Keratinocyte (primary cell): ENCODE measurements around the gene CYP4F22. TPM values are rescaled to one million over a fixed set of nuclear protein-coding genes. Genes with fewer than 3 reads are reported as not detected.

Experiments used
- DNase-seq: peaks from one replicate; pipeline ENCODE4 v3.0.0-alpha.2; 2011; ENCODE audit warnings: low read depth, missing footprints, low spot score
- FAIRE-seq: peaks from 2 replicates; lab custom pipeline; 2011; peaks lifted over from hg19 to GRCh38; lab: Jason Lieb, UNC
- H2AFZ ChIP-seq: 2 replicates; pipeline ENCODE4 v1.6.0; 2012; ENCODE audit warnings: low read length, control low read depth, inconsistent platforms; ENCODE audit not compliant: control insufficient read depth
- H3K27ac ChIP-seq: 2 replicates; pipeline ENCODE4 v1.5.1; 2011; ENCODE audit warnings: low read length; ENCODE audit not compliant: control insufficient read depth, insufficient read depth
- H3K27me3 ChIP-seq: 3 replicates; pipeline ENCODE4 v1.6.0; 2011; ENCODE audit warnings: low read length; ENCODE audit not compliant: control insufficient read depth, insufficient read depth; ENCODE audit errors: extremely low read depth
- H3K36me3 ChIP-seq, 2 experiments: 2 replicates in 1 of 2; 3 replicates in 1 of 2; pipeline ENCODE4 v1.5.1; 2011; ENCODE audit warnings: low read length in 2 of 2, mild to moderate bottlenecking in 1 of 2; ENCODE audit not compliant: control insufficient read depth in 2 of 2, insufficient read depth in 2 of 2; ENCODE audit errors: extremely low read depth in 1 of 2
- H3K4me1 ChIP-seq: 3 replicates; pipeline ENCODE4 v1.5.1; 2011; ENCODE audit warnings: low read length; ENCODE audit not compliant: control insufficient read depth, insufficient read depth; ENCODE audit errors: extremely low read depth
- H3K4me2 ChIP-seq: 3 replicates; pipeline ENCODE4 v1.6.0; 2011; ENCODE audit warnings: low read depth, low read length; ENCODE audit not compliant: control insufficient read depth, insufficient read depth; ENCODE audit errors: extremely low read depth
- H3K4me3 ChIP-seq, 3 experiments: fragments of 200-600 bp in 1 of 3; sonication (generic) in 1 of 3; 2 replicates in 2 of 3; 3 replicates in 1 of 3; pipeline ENCODE4 v1.5.1; 2011 to 2016; ENCODE audit warnings: low read length in 3 of 3, mild to moderate bottlenecking in 3 of 3, control low read depth in 2 of 3, inconsistent platforms in 1 of 3, low read depth in 1 of 3, mixed read lengths in 1 of 3, mixed run types in 1 of 3, moderate library complexity in 1 of 3; ENCODE audit not compliant: control insufficient read depth in 2 of 3, insufficient read depth in 2 of 3; ENCODE audit errors: extremely low read depth in 1 of 3
- H3K79me2 ChIP-seq: 2 replicates; pipeline ENCODE4 v1.6.0; 2012; ENCODE audit warnings: low read length; ENCODE audit not compliant: control insufficient read depth, insufficient read depth
- H3K9ac ChIP-seq: 3 replicates; pipeline ENCODE4 v1.6.0; 2011; ENCODE audit warnings: low read length; ENCODE audit not compliant: control insufficient read depth, insufficient read depth; ENCODE audit errors: extremely low read depth
- H3K9me1 ChIP-seq: 3 replicates; pipeline ENCODE4 v1.6.0; 2011; ENCODE audit warnings: low read length; ENCODE audit not compliant: control insufficient read depth, insufficient read depth; ENCODE audit errors: extremely low read depth
- H3K9me3 ChIP-seq: 2 replicates; pipeline ENCODE4 v1.5.1; 2012; ENCODE audit warnings: low read depth, low read length; ENCODE audit not compliant: control insufficient read depth
- H4K20me1 ChIP-seq: 3 replicates; pipeline ENCODE4 v1.6.0; 2011; ENCODE audit warnings: low read length; ENCODE audit not compliant: control insufficient read depth, insufficient read depth; ENCODE audit errors: extremely low read depth
- EZH2 ChIP-seq: IDR thresholded peaks from one replicate; pipeline ENCODE4 v1.6.1; 2012; ENCODE audit warnings: inconsistent platforms, mild to moderate bottlenecking, low read length, moderate library complexity
- dilution Hi-C: fragments of 300-500 bp; cut with MboI; formaldehyde crosslinking; loops from one replicate; pipeline ENCODE4 v1.7.0; 2020; ENCODE audit warnings: low sequenced_read_pairs; ENCODE audit not compliant: extremely low pct_ligation_motif_present
- polyA plus RNA-seq, 5 experiments: library from polyadenylated mRNA; depleted of rRNA in 3 of 5; stranded (reverse) in 3 of 5; stranded (forward) in 1 of 5; unstranded in 1 of 5; fragments of >200 nt; gene quantifications; 1 replicate in 1 of 5; 2 replicates in 3 of 5; 3 replicates in 1 of 5; pipeline versions ENCODE4 v1.2.1 to v1.2.3, GENCODE V29; 2011 to 2012; ENCODE audit warnings: missing spikeins in 2 of 5, low read depth in 1 of 5, low replicate concordance in 1 of 5
- TF ChIP-seq, protein P1 (sequence below), 3 experiments: IDR thresholded peaks in 1 of 3; conservative IDR thresholded peaks in 1 of 3; optimal IDR thresholded peaks in 1 of 3; 2 replicates in 2 of 3; 3 replicates in 1 of 3; pipeline versions ENCODE3 to v1.5.1; 2011; ENCODE audit warnings: low read length in 3 of 3, mild to moderate bottlenecking in 3 of 3, moderate library complexity in 2 of 3, control low read depth in 1 of 3, inconsistent platforms in 1 of 3; ENCODE audit not compliant: insufficient read depth in 2 of 3; ENCODE audit errors: extremely low read depth in 1 of 3

CYP4F22 gene
- polyA plus RNA-seq, 1 donor (not counting 4 experiments of a cell fraction or from before 2014, with no cell fraction given), result 0.43 TPM

DNA sequence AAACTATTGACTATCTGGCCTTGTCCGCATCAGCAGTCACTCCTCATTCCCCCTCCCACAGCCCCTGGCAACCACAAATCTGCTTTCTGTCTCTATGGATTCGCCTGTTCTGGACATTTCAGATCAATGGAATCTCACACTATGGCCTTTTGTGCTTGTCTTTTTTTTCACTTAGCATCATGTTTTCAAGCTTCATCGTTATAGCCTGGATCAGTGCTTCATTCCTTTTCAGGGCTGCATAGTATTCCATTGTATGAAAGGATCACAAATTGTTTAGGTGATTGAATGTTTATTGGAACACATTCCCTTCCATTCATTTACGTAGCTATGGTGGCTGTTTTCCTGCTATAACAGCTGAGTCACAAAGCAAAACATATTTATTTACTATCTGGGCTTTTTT is 21.3 kb upstream of the CYP4F22 start:
- TF ChIP-seq, protein P1, sequence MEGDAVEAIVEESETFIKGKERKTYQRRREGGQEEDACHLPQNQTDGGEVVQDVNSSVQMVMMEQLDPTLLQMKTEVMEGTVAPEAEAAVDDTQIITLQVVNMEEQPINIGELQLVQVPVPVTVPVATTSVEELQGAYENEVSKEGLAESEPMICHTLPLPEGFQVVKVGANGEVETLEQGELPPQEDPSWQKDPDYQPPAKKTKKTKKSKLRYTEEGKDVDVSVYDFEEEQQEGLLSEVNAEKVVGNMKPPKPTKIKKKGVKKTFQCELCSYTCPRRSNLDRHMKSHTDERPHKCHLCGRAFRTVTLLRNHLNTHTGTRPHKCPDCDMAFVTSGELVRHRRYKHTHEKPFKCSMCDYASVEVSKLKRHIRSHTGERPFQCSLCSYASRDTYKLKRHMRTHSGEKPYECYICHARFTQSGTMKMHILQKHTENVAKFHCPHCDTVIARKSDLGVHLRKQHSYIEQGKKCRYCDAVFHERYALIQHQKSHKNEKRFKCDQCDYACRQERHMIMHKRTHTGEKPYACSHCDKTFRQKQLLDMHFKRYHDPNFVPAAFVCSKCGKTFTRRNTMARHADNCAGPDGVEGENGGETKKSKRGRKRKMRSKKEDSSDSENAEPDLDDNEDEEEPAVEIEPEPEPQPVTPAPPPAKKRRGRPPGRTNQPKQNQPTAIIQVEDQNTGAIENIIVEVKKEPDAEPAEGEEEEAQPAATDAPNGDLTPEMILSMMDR (optimal IDR thresholded peaks at IDR 0.05 in 1 of 3, IDR thresholded peaks at IDR 0.05 in 1 of 3, conservative IDR thresholded peaks at IDR 0.05 in 1 of 3; ENCODE audit: extremely low read depth in 1 of 3, insufficient read depth in 2 of 3, low read length in 3 of 3), result no peak
- no peak for TF ChIP-seq EZH2

DNA sequence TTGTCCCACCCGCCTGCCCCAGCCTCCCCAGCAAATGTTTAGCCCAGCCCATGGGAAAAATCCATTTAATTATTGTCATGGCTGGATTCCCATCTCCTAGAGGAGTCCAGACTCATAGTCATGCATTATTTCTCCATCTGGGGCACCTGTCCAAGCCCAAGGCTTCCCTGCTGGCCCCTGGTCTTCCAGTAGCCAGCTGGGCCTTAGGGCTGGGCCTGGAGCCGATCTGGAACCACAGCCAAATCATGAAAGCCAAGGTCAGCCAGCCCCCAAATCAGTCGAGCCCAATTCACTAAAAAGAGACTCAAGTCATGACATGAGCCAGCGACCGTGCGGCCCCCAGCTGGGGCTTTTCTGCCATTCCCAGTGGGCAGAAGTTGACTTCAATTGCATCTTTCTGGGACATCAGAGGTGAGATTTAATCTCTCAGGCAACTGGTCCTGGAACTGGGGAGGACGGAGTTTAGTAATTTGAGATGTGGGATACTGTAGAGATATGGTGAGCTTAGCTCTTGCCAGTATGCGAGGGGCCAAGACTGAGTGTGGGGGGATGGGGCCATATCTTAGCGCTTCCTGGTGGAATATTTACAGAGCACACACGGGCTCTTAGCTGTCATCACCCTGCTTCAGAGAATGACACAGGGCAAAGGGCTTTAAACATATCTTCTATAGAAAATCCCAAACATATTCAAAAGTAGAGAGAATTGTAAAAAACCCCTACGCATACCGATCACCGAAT is 19.7 kb upstream of the CYP4F22 start:
- H3K79me2 ChIP-seq, result no peaks in the 10 kb centered on the region
- peaks cover 2% of the 10 kb centered on the region for H3K9me3 ChIP-seq
- H3K9me1 ChIP-seq, result no peaks in the 10 kb centered on the region
- TF ChIP-seq, protein P1 (optimal IDR thresholded peaks at IDR 0.05 in 1 of 3, IDR thresholded peaks at IDR 0.05 in 1 of 3, conservative IDR thresholded peaks at IDR 0.05 in 1 of 3; ENCODE audit: extremely low read depth in 1 of 3, insufficient read depth in 2 of 3, low read length in 3 of 3), result no peak
- TF ChIP-seq EZH2, result no peak
- H3K4me1 ChIP-seq, result no peaks in the 10 kb centered on the region
- no peak overlapping the region for H3K9ac ChIP-seq
- H3K4me3 ChIP-seq, result no peak overlapping the region
- no peak overlapping the region for H3K4me2 ChIP-seq
- DNase-seq (no peak), FAIRE-seq (no peak)
- no peaks in the 10 kb centered on the region for H3K36me3 ChIP-seq
- dilution Hi-C loops, result no loop called here
- H3K27ac ChIP-seq, result no peak overlapping the region
- H2AFZ ChIP-seq, result no peak overlapping the region
- no peaks in the 10 kb centered on the region for H4K20me1 ChIP-seq
- H3K27me3 ChIP-seq, result no peaks in the 10 kb centered on the region

More for the DNA sequence above, 21.3 kb upstream of the CYP4F22 start:
- DNase-seq (no peak), FAIRE-seq (no peak)
- Histone ChIP-seq H4K20me1 (no peaks in the 10 kb centered on the region), H3K4me1 (no peaks in the 10 kb centered on the region), H3K36me3 (no peaks in the 10 kb centered on the region), H3K27ac (no peak overlapping the region), H3K4me2 (no peak overlapping the region), H3K9me3 (peaks cover 2% of the 10 kb centered on the region), H3K27me3 (no peaks in the 10 kb centered on the region), H3K79me2 (no peaks in the 10 kb centered on the region), H3K9me1 (no peaks in the 10 kb centered on the region), H2AFZ (no peak overlapping the region), H3K4me3 (no peak overlapping the region), H3K9ac (no peak overlapping the region)
- dilution Hi-C loops, result no loop called here
